Measurements from ENCODE around the gene OR5M8.

The OR5M8 gene

GRCh38 chr11:56473252-56473651, 17.9 kb downstream of the OR5M8 start, which contains the start of gene OR5M3:
OR5M3 (minus strand) TSS chr11:56473352; CDS start chr11:56470497, 2,855 bp downstream.
- FAIRE-seq (no peak), DNase-seq (ENCODE audit: insufficient read length, low spot score) (no peak)
- TF ChIP-seq TAF1 (IDR thresholded peaks at IDR 0.05; ENCODE audit: low read depth, low read length) (no peak), POU2F2 (IDR thresholded peaks at IDR 0.05; ENCODE audit: low read depth, low read length) (no peak), POLR2AphosphoS5 (IDR thresholded peaks at IDR 0.05; ENCODE audit: low read depth, low read length) (no peak), POLR2A (IDR thresholded peaks at IDR 0.05; ENCODE audit: low read depth, low read length) (no peak), PAX5 (IDR thresholded peaks at IDR 0.05; ENCODE audit: insufficient read depth, low read length, severe bottlenecking) (no peak), SPI1 (IDR thresholded peaks at IDR 0.05; ENCODE audit: low read depth, low read length) (no peak)

- DNase-seq (ENCODE audit: insufficient read length, low spot score), result no peak
- FAIRE-seq, result no peak
- TF ChIP-seq POLR2AphosphoS5 (IDR thresholded peaks at IDR 0.05; ENCODE audit: low read depth, low read length) (no peak), TAF1 (IDR thresholded peaks at IDR 0.05; ENCODE audit: low read depth, low read length) (no peak), PAX5 (IDR thresholded peaks at IDR 0.05; ENCODE audit: insufficient read depth, low read length, severe bottlenecking) (no peak), POLR2A (IDR thresholded peaks at IDR 0.05; ENCODE audit: low read depth, low read length) (no peak), SPI1 (IDR thresholded peaks at IDR 0.05; ENCODE audit: low read depth, low read length) (no peak), POU2F2 (IDR thresholded peaks at IDR 0.05; ENCODE audit: low read depth, low read length) (no peak)
Measured at GRCh38 chr11:56457076-56457475, 34.1 kb downstream of the OR5M8 start.

- TF ChIP-seq POLR2AphosphoS5 (IDR thresholded peaks at IDR 0.05; ENCODE audit: low read depth, low read length) (no peak), PAX5 (IDR thresholded peaks at IDR 0.05; ENCODE audit: insufficient read depth, low read length, severe bottlenecking) (no peak), POU2F2 (IDR thresholded peaks at IDR 0.05; ENCODE audit: low read depth, low read length) (no peak), TAF1 (IDR thresholded peaks at IDR 0.05; ENCODE audit: low read depth, low read length) (no peak), POLR2A (IDR thresholded peaks at IDR 0.05; ENCODE audit: low read depth, low read length) (no peak)
- FAIRE-seq, result no peak
- DNase-seq (ENCODE audit: insufficient read length, low spot score), result no peak
Measured at GRCh38 chr11:56453521-56453920, 37.6 kb downstream of the OR5M8 start.
